SH-SY5Y (cell line): ENCODE results near the gene CYP2A6.

Source experiments
- GATA2 ChIP-seq: IDR thresholded peaks from 2 replicates; pipeline ENCODE4 v1.6.1; 2011; ENCODE audit warnings: mild to moderate bottlenecking, low read depth, low read length
- GATA3 ChIP-seq: IDR thresholded peaks from 2 replicates; pipeline ENCODE4 v1.6.1; 2011; ENCODE audit warnings: low read depth, mild to moderate bottlenecking, low read length, moderate library complexity

The CYP2A6 gene

DNA sequence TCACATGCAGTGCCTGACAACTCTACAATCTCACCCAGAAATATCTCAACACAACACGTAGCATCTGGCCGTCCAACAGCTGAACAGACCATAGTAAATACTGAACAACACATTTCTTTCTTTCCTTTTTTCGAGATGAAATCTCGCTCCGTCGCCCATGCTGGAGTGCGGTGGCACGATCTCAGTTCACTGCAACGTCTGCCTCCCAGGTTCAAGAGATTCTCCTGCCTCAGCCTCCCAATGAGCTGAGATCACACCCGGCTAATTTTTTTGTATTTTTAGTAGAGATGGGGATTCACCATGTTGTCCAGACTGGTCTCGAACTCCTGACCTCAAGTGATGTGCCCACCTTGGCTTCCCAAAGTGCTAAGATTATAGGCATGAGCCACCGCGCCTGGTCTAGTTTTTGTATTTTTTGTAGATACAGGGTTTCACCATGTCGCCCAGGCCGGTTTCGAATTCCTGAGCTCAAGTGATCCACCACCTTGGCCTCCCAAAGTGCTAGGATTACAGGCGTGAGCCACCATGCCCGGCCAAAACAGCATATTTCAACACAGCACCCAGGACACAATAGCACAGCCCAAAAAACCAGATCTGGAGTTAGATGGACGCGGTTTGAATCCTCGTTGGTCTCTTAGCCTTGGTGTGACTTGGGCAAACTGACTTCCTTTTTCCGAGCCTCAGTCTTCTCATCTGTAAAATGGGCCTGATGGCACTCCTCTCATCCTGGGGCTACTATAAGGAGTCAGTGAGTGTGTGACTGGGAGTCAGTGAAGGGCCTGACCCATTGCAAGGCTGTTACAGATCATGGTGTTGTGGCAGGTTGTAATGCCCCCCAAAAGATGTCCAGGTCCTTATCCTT is 22.6 kb downstream of the CYP2A6 start:
- TF ChIP-seq GATA2 (no peak), GATA3 (no peak)

DNA sequence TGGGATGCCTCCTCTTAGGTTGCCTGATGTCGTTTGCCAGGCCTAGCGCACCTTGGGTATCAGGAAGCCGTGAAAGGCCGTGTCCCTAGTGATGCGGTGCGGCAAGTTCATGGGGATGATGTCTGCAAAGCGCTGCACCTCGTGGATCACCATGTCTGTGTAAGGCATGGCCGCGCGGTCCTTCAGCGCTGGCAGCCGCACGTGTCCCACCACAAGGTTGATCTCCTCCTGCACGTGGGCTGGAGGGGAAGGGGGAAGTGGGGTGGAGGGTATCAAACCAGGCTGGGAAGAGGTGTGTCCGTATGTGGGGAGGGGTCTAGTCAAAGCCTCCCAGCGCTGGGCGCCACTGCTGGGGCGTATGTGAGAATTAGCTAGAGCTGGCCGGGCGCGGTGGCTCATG is 28.1 kb downstream of the CYP2A6 start:
- no peak for TF ChIP-seq GATA3

DNA sequence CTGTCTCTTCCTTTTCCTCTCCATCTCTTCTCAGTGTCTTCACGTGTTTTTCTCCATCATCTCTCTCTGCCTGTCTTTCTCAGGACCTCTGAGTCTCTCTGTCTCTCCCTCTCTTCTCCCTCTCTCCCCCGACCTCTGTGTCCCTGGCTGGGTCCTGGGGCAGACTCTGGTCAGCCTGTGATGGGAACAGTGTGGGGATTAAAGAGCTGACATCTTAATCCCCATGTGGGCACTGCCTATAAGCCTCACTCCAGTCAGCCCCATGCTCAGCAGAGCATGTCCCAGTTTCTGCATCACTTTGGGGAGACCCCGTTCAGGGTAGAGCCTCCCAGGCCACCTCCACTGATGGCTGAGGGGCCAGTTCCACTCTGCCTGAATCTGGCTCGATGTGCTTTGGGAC is 35.0 kb downstream of the CYP2A6 start:
- TF ChIP-seq GATA2 (no peak), GATA3 (no peak)

DNA sequence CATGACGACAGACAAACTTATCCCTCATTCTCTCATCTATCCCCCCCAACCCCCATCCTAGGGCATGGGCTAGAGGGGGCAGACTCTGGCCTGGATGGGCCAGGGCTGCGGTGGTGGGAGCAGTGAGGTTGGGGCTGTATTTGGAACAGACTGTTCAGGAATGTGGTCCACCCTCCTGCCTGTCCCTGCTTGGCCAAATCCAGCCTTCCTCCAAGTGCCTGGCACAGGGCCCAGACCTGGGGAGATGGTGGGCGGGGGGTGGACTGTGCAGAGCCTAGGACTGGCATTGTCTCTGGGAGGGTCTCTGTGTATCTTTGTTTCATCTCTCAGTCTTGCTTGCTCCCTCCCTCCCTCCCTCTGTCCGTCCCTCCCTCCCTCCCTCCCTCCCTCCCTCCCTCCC is 37.1 kb downstream of the CYP2A6 start:
- TF ChIP-seq GATA3: no peak
- TF ChIP-seq GATA2: no peak

DNA sequence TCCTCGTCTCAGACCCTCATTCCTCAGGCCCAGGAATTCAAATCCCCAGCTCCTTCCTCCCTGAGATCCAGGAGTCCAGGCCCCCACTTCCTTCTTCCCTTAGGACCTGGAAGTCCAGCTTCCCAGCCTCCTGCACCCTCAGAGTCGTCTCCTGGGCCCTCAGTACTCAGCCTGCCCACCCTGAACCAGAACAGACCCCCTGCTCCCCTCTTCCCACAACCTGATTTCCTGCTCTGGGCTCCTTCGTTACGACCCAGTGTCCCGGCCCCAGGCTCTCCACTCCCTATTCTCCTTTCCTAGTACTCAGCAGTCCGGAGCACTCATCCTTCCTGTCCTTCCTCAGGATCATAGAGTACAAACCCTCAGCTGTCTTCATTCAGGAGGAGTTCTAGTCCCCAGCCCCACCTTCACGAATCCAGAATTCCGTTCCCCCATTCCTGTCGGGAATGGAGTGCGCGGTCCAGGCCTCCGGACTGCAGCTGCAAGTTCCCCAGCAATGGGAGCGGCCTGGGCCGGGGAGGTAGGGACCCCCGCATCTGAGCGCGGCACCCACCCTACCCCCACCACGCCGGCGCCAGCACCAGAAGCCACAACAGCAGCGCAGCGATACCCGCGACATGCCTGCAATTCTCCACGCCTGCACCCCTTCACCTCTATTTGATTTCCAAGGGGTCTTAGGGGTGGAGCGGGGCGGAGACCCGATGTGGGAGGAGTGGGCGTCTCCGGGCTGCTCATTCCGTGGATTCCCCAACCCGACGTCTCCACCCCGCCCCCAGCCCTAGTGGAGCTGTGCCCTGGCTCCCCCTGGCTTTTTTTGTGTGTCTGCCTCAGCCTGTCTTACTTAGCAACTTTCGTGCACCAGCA is 38.5 kb downstream of the CYP2A6 start:
- no peak for TF ChIP-seq GATA3
- no peak for TF ChIP-seq GATA2

DNA sequence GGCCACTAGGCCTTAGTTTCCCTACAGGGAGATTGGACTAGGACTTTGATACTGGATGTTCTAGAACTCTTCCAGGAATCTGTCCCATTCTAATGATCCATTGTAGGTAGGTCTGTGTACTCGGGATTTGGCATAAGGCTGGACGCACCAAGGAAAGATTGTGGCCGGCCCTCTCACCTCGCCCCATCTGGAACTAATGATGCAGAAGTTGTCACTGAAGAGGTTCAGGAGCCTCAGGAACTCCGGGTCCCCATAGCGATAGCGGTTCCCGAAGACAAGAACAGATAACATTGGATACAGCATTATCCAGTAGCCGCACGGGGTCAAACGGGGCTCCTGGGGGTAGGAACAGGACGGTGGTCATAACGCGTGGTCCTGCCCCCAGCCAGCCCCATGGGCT is 40.1 kb downstream of the CYP2A6 start:
- TF ChIP-seq GATA2 (no peak), GATA3 (no peak)

DNA sequence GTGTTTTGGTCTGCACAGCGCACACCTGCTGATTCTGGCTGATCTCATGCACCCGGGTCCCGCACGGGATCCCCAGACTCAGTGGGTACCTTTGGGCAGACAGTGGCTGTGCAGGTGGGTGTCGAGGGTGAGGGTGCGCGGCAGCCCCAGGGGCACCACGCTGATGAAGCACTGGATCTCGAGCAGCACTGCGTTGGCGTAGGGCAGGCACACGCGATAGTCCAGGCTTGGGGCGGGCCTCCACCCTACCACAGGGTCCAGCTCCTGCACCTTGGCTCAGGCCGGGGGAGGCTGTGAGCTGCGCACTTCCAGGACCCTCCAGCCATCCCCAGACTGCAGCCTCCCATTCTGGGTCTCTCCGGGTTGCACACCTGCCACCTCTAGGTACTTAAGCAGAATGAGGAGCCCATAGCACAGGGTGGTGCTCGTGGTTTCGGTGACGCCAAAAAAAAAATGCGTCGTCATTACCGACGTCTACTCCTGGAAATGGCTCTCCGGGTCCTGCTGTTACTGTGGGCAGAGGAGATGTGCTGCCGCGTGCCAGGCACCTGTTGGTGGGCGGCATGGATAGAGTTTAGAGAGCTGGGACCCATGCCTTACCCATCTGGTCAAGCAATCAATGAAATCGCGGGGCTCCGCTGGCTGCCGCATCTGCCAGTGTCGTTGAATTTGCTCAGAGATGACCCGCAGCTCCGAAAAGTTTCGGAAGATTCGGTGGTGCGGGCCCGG is 40.7 kb downstream of the CYP2A6 start:
- TF ChIP-seq GATA3: no peak
- no peak for TF ChIP-seq GATA2

DNA sequence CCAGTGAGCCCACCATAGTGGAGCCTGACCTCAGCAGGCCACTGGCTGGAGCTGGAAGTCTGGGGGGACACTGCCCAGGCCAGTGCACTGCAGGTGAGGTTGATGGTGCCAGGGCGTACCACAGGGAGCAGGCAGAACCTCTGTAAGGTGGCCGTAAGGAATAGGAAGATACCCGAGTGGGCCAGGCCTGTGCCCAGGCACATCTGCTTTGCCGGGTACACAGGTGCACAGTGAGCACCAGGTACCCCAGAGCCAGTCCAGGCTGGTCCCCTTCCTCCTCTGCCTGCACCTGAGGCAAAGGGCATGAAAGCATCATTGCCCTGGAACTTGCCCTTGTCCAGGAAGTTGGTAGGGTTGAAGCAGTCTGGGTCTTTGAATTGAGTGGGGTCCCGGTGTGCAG is 41.8 kb downstream of the CYP2A6 start:
- no peak for TF ChIP-seq GATA3
- TF ChIP-seq GATA2: no peak

DNA sequence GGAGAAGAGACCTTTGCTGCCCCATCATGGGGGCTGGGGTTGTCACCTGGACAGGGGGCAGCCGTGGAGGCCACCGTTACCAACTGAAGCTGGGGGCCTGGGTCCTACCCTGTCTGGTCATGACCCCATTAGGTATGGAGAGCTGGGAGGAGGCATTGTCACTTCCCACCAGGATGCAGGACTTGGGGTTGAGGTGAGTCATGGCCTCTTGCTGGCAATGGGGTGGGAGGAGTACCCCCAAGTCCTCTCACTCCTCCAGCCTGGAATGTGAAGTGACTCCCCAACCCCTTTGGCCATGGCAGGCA is 42.3 kb downstream of the CYP2A6 start:
- TF ChIP-seq GATA3: no peak

DNA sequence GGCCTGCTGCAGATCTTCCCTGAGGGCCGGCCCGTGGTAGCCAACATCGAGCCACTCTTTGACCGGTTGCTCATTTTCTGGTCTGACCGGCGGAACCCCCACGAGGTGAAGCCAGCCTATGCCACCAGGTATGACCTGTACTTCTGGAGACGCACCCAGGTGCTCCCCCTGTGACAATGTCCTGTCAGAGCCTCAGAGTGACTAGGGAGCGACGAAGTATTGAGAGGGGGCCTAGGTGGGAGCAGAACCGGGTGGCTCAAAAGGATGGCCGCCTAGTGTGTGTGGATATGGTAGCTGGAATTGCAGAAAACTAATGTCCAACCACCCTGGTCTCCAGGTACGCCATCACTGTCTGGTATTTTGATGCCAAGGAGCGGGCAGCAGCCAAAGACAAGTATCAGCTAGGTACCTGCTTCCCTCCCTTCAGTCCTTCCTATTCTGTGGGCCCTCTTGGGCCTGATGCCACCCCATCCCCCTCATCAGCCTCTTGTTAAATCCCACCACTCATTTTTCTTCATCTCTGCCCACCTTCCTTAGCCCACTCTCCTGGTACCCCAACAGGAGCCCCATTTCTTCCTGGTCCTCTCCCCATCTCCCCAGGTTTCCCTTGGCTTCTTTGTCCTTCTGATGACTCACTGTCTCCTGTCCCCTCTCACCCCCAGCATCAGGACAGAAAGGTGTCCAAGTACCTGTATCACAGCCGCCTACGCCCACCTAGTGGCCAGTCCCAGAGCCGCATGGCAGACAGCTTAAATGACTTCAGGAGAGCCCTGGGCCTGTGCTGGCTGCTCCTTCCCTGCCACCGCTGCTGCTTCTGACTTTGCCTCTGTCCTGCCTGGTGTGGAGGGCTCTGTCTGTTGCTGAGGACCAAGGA is 42.9 kb downstream of the CYP2A6 start:
- TF ChIP-seq GATA2: no peak
- no peak for TF ChIP-seq GATA3

DNA sequence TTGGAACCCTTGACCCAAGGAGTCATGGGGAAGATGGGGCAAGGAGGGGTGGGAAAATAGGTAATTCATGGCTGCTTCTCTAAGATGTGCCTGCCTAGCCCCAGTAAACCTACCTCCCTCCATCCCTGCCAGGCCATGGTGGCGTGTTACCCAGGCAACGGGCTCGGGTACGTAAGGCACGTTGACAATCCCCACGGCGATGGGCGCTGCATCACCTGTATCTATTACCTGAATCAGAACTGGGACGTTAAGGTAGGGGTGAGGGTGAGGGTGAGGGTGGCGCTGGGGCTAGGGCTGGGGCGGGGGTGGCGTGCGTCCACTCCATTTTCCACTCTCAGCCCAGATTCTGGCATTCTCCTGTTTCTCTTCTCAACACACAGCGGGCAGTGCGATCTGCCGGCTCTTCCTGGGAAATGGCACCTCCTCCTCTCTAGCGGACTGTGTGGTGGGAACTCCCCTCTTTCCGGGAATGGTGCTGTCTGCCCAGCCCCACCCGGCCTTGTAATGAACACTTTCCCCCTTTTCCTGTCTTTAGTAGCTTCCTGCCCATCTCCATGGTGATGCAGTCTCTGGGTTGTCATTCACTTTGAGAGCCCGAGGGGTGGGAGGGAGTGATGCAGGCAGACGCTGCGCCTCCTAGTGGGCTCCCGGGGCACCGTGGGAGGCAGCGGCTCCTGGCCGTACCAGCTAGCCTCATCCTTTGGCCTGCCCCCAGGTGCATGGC is 43.7 kb downstream of the CYP2A6 start:
- TF ChIP-seq GATA2 (no peak), GATA3 (no peak)

DNA sequence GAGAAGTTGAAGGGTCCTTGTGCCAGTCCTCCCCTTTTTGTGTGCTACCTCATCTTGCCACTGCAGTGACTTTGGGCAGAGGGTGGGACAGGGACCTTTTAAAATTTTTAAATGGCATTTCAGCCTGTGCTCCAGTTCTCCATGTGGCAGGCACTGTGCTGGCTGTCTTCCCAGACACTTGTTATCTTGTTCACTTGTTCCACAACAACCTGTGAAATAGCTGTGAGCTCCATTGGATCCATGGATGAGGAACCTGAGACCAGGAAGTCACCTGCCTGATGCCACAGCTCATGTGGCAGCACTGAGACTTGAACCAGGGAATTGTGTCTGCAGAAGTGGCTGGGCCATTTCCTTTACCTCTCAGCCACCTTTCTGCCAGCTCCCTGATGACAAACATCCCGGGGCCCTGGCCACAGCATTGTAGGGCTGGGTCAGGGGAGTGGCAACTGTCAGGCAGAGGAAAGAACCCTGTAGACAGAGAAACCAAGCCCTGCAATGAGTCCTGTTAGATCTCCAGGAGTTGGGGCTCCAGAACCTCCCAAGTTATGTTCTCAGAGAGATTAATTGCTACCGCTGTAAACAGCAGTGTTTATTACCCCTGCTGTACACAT is 44.9 kb downstream of the CYP2A6 start:
- no peak for TF ChIP-seq GATA3
- TF ChIP-seq GATA2: no peak
